Measurements from ENCODE around the gene TPPP3.

TPPP3 gene

DNA sequence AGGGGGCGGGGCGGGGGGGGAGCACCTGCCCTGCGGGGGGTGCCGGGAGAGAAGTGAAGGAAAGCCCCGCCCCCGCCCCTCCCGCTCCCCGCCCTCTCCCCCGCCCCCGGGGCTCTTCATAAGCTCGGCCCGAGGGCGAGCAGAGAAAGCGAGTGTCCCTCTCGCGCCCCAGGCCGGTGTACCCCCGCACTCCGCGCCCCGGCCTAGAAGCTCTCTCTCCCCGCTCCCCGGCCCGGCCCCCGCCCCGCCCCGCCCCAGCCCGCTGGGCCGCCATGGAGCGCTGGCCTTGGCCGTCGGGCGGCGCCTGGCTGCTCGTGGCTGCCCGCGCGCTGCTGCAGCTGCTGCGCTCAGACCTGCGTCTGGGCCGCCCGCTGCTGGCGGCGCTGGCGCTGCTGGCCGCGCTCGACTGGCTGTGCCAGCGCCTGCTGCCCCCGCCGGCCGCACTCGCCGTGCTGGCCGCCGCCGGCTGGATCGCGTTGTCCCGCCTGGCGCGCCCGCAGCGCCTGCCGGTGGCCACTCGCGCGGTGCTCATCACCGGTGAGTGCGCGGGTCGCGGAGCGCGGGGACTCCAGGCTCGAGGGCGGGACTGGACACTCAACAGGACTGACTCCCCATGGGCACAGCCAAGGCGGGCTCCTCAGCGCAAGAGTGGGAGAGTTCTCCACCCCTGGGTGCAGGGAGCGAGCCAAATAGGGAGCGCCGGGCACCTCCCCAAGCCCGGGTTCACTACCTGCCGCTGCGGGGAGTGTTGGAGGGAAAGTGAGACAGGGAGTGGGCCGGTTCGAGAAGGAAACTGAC lies 37.9 kb upstream of the TPPP3 start, which contains the start of gene HSD11B2:
Gene HSD11B2, plus strand, starts transcription at position 145 of the 798 bp plus-strand sequence. Its CDS starts 128 bp downstream, at position 273.
- TF ChIP-seq ZFX (IDR thresholded peaks at IDR 0.05; ENCODE audit: borderline replicate concordance) = no peak
- TF ChIP-seq, protein P1, sequence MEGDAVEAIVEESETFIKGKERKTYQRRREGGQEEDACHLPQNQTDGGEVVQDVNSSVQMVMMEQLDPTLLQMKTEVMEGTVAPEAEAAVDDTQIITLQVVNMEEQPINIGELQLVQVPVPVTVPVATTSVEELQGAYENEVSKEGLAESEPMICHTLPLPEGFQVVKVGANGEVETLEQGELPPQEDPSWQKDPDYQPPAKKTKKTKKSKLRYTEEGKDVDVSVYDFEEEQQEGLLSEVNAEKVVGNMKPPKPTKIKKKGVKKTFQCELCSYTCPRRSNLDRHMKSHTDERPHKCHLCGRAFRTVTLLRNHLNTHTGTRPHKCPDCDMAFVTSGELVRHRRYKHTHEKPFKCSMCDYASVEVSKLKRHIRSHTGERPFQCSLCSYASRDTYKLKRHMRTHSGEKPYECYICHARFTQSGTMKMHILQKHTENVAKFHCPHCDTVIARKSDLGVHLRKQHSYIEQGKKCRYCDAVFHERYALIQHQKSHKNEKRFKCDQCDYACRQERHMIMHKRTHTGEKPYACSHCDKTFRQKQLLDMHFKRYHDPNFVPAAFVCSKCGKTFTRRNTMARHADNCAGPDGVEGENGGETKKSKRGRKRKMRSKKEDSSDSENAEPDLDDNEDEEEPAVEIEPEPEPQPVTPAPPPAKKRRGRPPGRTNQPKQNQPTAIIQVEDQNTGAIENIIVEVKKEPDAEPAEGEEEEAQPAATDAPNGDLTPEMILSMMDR (IDR thresholded peaks at IDR 0.05) = peak; percentile 65

DNA sequence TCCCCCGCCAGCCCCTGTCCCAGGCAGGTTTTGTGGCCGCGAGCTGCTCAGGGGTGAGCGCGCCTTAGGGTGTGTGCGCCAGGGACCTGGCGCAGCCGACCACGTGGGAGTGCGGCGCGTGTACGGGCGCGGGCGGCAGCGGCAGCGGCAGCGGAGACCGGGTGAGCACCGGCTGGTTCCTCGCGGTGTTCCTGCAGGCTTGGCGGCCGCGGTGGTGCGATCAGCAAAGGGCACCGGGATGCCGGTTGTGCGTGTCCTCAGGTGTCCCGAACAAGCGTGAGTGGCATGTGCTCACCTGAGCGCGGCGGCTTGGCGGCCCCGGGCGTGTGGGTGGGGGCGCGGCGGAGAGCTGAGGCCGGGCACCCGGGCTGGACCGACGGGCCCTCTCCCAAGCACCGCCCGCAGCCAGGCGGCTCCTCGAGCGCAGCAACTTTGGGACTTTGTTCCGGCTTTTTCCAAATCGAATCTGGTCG lies 37.2 kb upstream of the TPPP3 start:
- TF ChIP-seq, protein P1 (IDR thresholded peaks at IDR 0.05) = no peak
- TF ChIP-seq ZFX (IDR thresholded peaks at IDR 0.05; ENCODE audit: borderline replicate concordance) = no peak
- peak overlapping the region; percentile 88 for H3K27ac ChIP-seq

More for the DNA sequence above, 37.9 kb upstream of the TPPP3 start, which contains the start of gene HSD11B2:
- H3K27ac ChIP-seq = peak within 1 kb of the TSS; percentile 88

DNA sequence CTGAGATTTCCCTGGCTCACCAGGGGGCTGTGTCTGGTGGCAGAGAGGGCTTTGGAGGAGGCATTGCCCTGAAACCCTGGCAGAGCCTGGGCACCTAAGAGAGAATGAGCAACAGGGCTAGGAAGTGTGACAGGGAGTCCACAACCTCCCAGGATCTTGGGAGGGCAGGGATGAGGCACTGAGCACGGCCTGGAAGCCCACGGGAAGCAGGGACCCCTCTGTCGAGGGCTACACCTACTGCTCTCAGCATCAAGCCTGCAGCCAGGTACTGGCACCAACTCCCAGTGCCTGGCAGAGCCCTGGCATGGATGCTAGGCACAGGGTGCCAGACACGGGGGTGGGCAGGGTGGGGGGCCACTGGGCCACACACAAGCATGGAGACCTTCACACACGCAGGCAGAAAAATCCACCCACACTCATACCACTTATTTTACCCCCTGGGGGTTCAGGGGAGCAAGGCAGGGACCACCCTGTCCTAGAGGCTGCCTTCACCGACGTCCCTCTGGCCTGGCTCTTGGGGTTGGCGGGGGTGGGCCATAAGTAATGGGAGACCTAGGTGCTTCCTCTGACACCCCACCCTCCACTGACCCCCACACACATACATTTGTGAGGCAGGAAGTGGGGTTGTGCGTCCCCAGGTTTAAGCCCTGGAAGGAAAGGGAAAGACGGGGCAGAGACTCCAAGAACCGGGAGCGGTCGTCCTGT lies 36.7 kb upstream of the TPPP3 start:
- H3K27ac ChIP-seq = peak overlapping the region; percentile 88
- TF ChIP-seq, protein P1 (IDR thresholded peaks at IDR 0.05) = no peak
- no peak for TF ChIP-seq ZFX (IDR thresholded peaks at IDR 0.05; ENCODE audit: borderline replicate concordance)

DNA sequence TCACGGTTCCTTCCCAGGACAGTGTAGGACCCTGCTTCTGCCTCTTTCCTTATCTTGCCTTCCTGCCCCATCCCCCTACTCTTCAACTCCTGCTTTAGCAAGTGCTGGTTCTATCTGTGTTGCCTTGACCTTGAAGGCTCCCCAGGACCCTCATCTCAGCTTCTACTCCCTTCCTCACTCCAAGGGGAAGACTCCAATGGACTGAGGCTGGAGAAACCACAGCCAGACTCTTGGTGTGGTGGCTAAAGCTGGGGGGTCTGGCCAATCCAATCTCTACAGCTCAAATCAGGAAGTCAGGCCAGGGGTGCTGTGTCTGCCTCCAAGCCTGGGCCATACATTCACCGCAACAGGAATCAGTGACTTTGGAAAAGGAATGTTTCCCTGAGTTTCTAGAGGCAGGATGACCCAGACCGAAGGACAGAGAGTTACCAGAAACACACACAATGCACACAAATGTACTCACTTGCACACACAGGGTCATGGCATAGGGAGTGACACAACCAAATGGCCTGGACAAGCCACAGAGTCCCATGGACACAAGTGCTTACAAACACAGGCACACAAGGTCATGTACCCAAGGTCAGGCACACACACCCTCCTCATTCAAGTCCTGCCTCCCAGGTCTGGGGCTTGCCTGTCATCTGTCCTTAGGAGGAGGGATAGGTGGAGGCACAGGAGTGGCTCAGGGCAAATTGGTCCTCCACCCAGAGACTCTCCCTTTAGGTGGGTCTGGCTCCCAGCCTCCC lies 35.9 kb upstream of the TPPP3 start:
- H3K27ac ChIP-seq = peak overlapping the region; percentile 88
- TF ChIP-seq, protein P1 (IDR thresholded peaks at IDR 0.05) = no peak
- TF ChIP-seq ZFX (IDR thresholded peaks at IDR 0.05; ENCODE audit: borderline replicate concordance) = no peak

DNA sequence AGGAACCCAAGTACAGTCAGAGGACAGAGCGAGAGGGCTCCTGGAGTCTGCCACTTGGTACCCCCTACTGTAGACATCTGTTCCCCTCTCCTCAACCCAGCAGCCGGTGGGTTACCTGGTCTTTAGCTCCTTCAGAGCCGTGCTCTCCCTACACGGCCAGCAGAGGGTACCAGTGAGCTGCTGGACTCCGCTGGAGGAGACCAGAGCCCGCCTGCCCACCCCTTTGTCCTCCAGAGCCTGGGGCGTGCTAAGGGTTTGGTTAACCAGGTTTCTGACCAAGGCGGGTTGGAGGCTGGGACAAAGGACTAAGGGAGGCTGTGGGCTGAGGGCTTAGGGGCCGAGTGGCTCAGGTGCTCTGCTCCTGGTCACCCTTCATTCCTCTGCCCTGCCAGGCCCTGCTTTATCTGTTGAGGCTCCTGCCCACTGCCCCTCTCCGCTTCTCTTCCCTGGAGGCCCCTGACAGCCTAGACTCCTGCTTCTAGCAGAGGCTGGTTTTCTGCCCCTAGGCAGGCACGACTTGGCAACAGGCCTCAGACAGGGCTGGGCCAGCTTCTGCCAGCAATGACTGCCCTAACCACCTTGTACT lies 34.9 kb upstream of the TPPP3 start:
- peak overlapping the region; percentile 88 for H3K27ac ChIP-seq
- TF ChIP-seq, protein P1 (IDR thresholded peaks at IDR 0.05) = peak; percentile 95
- no peak for TF ChIP-seq ZFX (IDR thresholded peaks at IDR 0.05; ENCODE audit: borderline replicate concordance)

DNA sequence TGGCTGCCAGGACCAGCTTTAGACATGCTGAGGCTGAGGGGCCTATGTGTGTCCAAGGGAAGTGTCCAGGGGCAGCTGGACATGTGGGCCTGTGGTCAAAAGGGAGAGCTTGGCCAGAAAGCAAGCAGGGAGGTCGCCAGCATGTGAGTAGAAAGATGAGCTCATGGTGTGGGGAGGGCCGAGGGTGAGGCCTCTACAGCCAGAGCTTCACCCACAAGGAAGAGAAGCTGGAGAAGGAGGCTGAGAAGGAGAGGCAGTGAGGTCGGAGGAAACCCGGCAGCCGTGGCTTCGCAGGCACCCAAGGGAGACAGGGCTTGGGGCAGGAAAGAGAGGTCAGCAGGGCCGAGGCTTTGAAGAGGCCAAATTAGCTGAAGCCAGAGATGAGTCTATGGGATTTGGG lies 33.7 kb upstream of the TPPP3 start:
- no peak overlapping the region for H3K27ac ChIP-seq
- no peak for TF ChIP-seq ZFX (IDR thresholded peaks at IDR 0.05; ENCODE audit: borderline replicate concordance)

DNA sequence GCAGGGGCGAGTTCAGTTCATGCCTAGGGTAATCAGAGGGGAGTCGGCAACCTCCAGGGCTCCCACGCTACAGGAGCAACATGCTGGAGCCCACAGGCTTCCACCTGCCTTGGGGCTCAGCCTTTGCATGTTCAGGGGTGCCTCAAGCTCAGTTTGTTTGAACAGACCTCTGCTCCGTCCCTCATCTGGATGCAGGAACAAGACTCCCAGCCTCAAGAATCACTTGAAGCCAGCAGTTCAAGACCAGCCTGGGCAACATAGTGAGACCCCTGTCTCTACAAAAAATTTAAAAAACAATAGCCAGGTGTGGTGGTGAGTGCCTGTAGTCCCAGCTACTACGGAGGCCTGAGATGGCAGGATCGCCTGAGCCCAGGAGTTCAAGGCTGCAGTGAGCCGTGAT lies 32.7 kb upstream of the TPPP3 start:
- TF ChIP-seq, protein P1 (IDR thresholded peaks at IDR 0.05) = no peak
- TF ChIP-seq ZFX (IDR thresholded peaks at IDR 0.05; ENCODE audit: borderline replicate concordance) = no peak
- H3K27ac ChIP-seq = no peak overlapping the region
